Midbrain (tissue), 1 donor: Measurements from ENCODE around the gene CTXN2.

Experiments
- DNase-seq: peaks from one replicate; lab custom pipeline; 2025; lab: John Stamatoyannopoulos, UW

Gene CTXN2

GRCh38 chr15:48222627-48223026, 31.2 kb downstream of the CTXN2 start:
- DNase-seq = no peak

DNA sequence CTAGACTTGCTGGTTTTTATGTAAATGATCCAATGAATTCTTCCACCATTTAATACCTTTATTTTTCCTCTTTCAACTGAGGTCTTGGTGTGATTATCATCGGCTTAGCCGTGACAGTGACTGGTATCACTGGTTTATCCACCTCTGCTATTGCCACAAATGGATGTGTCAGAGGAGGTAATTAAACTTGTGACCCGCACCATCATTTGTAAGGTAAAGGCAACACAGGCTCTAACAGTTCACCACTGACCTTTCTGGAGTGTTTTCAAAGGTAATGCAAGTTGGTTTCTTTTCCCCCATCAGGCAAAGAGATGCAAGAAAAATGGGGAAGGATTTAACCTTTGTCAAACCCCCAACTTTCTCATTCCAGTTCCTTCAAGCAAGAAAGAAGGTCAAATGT, 34.3 kb downstream of the CTXN2 start:
- DNase-seq = no peak

DNA sequence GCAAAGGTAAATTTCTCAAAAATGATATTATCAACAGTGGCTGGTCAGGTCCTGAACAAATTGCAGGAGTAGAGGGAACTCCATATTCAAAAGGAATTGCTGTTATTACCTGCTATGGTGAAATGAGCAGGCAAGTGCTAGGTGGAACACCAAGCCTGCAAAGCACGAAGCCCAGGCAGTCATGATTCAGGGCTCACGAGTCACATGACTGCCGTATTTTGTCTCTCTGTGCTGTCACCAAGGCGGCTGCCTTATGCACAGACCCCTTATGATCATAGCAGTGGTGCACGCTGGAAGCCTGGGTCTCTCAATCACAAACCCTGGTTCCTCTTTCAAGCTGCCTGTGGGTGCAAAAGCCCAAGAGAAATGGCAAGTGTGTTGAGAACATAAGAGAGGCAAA, 39.0 kb downstream of the CTXN2 start:
- no peak for DNase-seq

DNA sequence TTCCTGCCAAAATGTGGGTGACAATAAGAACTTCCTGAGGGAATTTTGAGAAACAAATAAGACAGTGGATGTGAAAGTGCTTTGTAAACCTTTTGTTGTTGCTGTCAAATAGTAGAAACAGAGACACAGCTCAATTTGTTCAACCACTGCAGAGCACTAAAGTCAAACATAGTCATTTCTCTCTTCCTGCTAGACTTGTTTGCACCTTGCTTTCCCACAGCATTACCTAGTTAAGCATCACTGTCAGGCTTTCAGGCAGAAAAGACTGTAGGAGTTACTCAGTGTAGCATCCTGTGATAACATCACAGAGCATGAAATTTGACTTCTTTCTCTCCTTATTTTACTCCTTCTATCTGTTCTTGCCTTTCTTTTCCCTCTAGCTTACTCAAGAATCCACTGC, 41.8 kb downstream of the CTXN2 start:
- no peak for DNase-seq

GRCh38 chr15:48239334-48239733, 47.9 kb downstream of the CTXN2 start:
- DNase-seq = no peak

GRCh38 chr15:48242015-48242414, 50.5 kb downstream of the CTXN2 start:
- no peak for DNase-seq

DNA sequence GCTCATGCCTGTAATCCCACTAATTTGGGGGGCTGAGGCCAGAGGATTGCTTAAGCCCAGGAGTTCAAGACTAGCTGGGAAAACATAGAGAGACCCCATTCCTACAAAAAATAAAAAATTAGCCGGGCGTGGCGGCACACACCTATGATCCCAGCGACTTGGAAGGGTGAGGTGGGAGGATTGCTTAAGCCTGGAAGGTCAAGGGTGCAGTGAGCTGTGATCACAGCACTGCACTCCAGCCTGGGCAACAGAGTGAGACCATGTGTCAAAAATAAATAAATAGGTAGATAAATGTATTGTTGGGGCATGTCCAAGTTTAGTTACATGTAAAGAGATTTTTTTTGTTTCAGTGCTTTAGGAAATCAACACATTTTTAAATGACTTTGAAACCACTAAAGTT, 51.1 kb downstream of the CTXN2 start:
- DNase-seq = no peak

- no peak for DNase-seq
These were observed 53.5 kb downstream of the CTXN2 start for GRCh38 chr15:48244921-48245320.

- no peak for DNase-seq
These were observed 56.9 kb downstream of the CTXN2 start for GRCh38 chr15:48248414-48248813.

GRCh38 chr15:48250640-48251076, 59.2 kb downstream of the CTXN2 start:
- peak; percentile 55 for DNase-seq

DNA sequence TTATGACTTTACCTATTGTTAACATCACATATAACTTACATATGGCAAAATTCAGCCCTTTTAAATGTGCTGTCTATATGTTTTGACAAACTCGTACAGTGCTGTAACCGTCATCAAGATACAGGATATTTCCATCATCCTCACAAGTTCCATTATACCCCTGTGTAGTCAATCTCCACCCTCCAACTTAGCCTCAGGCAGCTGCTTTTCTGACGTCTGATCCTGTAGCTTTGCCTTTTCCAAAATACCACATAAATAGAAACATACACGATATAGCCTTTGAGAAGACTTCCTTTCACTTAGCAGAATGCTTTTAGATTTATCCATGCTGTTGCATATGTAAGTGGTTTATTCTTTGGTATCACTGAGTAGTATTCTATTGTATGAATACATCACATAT, 61.7 kb downstream of the CTXN2 start:
- DNase-seq = no peak
